DOHH2 (cell line): ENCODE data around the gene EPN3.

Experiments used
- H3F3A ChIP-seq: fragments of 200-600 bp; sonication (generic), shearing (Covaris generic); 2 replicates; pipeline ENCODE4 v1.6.0; 2016; ENCODE audit warnings: antibody characterized with exemption, mild to moderate bottlenecking; ENCODE audit not compliant: control insufficient read depth, insufficient read depth
- H3K27ac ChIP-seq: fragments of 200-600 bp; sonication (generic); 2 replicates; pipeline ENCODE4 v1.5.1; 2014; ENCODE audit warnings: low read depth, mild to moderate bottlenecking, low read length, moderate library complexity
- H3K27me3 ChIP-seq: fragments of 200-600 bp; sonication (generic); 2 replicates; pipeline ENCODE4 v1.6.1; 2014; ENCODE audit warnings: mild to moderate bottlenecking, low read length, mixed read lengths; ENCODE audit not compliant: control insufficient read depth
- H3K36me3 ChIP-seq: fragments of 200-600 bp; sonication (generic); 2 replicates; pipeline ENCODE4 v1.6.1; 2014; ENCODE audit warnings: mild to moderate bottlenecking, low read length, moderate library complexity, mixed read lengths; ENCODE audit not compliant: control insufficient read depth
- H3K4me1 ChIP-seq: fragments of 200-600 bp; sonication (generic); 2 replicates; pipeline ENCODE4 v1.6.1; 2014; ENCODE audit warnings: mild to moderate bottlenecking, low read length, mixed read lengths; ENCODE audit not compliant: control insufficient read depth
- H3K4me2 ChIP-seq: fragments of 200-600 bp; sonication (generic); 2 replicates; pipeline ENCODE4 v1.6.0; 2014; ENCODE audit warnings: mild to moderate bottlenecking, low read length, moderate library complexity
- H3K4me3 ChIP-seq: fragments of 200-600 bp; sonication (generic); 2 replicates; pipeline ENCODE4 v1.5.1; 2014; ENCODE audit warnings: mild to moderate bottlenecking, low read length, mixed read lengths
- H3K79me2 ChIP-seq: fragments of 200-600 bp; sonication (generic); 2 replicates; pipeline ENCODE4 v1.6.1; 2014; ENCODE audit warnings: mild to moderate bottlenecking, low read length, mixed read lengths; ENCODE audit not compliant: control insufficient read depth
- H3K9me2 ChIP-seq: fragments of 200-600 bp; sonication (generic); replicated peaks from 2 replicates; pipeline ENCODE4 v1.6.1; 2014; ENCODE audit warnings: mild to moderate bottlenecking, low read length, mixed read lengths; ENCODE audit not compliant: control insufficient read depth
- H3K9me3 ChIP-seq: fragments of 200-600 bp; sonication (generic); 2 replicates; pipeline ENCODE4 v1.6.1; 2014; ENCODE audit warnings: antibody characterized with exemption, low read length, mixed read lengths; ENCODE audit not compliant: control insufficient read depth, insufficient read depth
- H4K20me1 ChIP-seq: fragments of 200-600 bp; sonication (generic); 2 replicates; pipeline ENCODE4 v1.6.0; 2014; ENCODE audit warnings: low read depth, mild to moderate bottlenecking, antibody characterized with exemption, low read length, moderate library complexity; ENCODE audit not compliant: control insufficient read depth, insufficient read depth
- CTCF ChIP-seq: fragments of 200-600 bp; sonication (generic); IDR thresholded peaks from one replicate; pipeline ENCODE4 v1.5.1; 2014; ENCODE audit warnings: antibody characterized with exemption, mild to moderate bottlenecking, low read depth, low read length; ENCODE audit not compliant: poor library complexity, severe bottlenecking
- EZH2phosphoT487 ChIP-seq: fragments of 200-600 bp; sonication (generic); IDR thresholded peaks from 2 replicates; pipeline ENCODE4 v1.6.1; 2017; ENCODE audit warnings: borderline replicate concordance, mild to moderate bottlenecking, antibody characterized with exemption, low read length, moderate library complexity, mixed read lengths

EPN3 gene

GRCh38 chr17:50560185-50560824, 27.8 kb downstream of the EPN3 start, which contains the start of gene CACNA1G:
Gene CACNA1G (plus strand): TSS chr17:50560715. CDS start chr17:50561460, 745 bp downstream.
- Histone ChIP-seq H3K4me3 (peak within 1 kb of the TSS; percentile 21), H3K4me1 (peaks cover 11% of the 10 kb centered on the region), H3F3A (no peaks in the 10 kb centered on the region), H3K9me3 (no peaks in the 10 kb centered on the region), H3K79me2 (no peaks in the 10 kb centered on the region), H3K4me2 (peak within 1 kb of the TSS; percentile 52), H3K36me3 (no peaks in the 10 kb centered on the region), H3K27ac (no peak within 1 kb of the TSS), H4K20me1 (0 out of 2 replicates have a peak, but pooled peaks cover 4% of the 10 kb centered on the region), H3K27me3 (peaks cover 54% of the 10 kb centered on the region), H3K9me2 (no peaks in the 10 kb centered on the region)
- TF ChIP-seq EZH2phosphoT487, result no peak
- TF ChIP-seq CTCF, result no peak

DNA sequence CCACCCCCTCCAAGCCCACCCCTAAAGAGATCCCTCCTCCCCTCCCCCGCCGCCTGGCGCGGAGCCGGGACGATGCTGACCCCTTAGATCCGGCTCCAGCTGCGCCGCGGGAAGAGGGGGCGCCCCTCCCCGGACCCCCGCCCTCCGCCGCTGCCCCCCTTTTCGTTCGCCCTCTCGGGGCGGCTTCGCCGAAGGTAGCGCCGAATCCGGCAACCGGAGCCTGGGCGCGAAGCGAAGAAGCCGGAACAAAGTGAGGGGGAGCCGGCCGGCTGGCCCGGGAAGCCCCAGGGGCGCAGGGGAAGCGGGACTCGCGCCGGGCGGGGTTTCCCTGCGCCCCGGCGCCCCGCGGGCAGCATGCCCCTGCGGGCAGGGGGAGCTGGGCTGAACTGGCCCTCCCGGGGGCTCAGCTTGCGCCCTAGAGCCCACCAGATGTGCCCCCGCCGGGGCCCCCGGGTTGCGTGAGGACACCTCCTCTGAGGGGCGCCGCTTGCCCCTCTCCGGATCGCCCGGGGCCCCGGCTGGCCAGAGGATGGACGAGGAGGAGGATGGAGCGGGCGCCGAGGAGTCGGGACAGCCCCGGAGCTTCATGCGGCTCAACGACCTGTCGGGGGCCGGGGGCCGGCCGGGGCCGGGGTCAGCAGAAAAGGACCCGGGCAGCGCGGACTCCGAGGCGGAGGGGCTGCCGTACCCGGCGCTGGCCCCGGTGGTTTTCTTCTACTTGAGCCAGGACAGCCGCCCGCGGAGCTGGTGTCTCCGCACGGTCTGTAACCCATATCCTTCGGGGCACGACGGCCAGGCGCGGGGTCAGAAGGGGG, 28.6 kb downstream of the EPN3 start:
- Histone ChIP-seq H3K9me2 (no peaks in the 10 kb centered on the region), H3K27me3 (peaks cover 60% of the 10 kb centered on the region), H3K9me3 (no peaks in the 10 kb centered on the region), H4K20me1 (0 out of 2 replicates have a peak, but pooled peaks cover 4% of the 10 kb centered on the region), H3K79me2 (no peaks in the 10 kb centered on the region), H3K4me3 (peak overlapping the region; percentile 21), H3K27ac (no peak overlapping the region), H3K4me2 (peak overlapping the region; percentile 52), H3K36me3 (no peaks in the 10 kb centered on the region), H3F3A (no peaks in the 10 kb centered on the region), H3K4me1 (peaks cover 11% of the 10 kb centered on the region)
- TF ChIP-seq EZH2phosphoT487, result peak; percentile 92
- no peak for TF ChIP-seq CTCF

DNA sequence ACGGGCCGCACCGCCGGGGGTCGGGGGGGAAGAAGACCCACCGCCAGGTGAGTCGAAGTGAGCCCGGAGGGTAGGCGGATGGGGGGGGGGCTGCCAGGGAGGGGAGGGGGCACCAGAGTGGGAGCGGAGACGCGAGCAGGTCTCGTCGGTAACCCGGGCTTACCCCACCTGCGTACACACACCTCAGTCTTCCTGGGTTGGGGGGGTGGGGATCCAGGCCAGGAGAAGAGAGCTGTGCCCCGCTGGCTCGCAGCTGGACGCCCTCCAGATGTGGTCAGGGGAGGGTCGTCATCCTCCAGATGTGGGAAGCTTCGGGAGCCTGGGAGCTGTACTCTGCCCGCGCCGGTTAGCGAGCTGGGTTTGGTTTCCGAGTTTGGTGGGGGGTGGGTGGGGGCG, 29.2 kb downstream of the EPN3 start:
- Histone ChIP-seq H3K36me3 (no peaks in the 10 kb centered on the region), H4K20me1 (0 out of 2 replicates have a peak, but pooled peaks cover 4% of the 10 kb centered on the region), H3K9me3 (no peaks in the 10 kb centered on the region), H3K79me2 (no peaks in the 10 kb centered on the region), H3F3A (no peaks in the 10 kb centered on the region), H3K4me3 (no peak overlapping the region), H3K27me3 (peaks cover 61% of the 10 kb centered on the region), H3K27ac (no peak overlapping the region), H3K4me1 (peaks cover 11% of the 10 kb centered on the region), H3K9me2 (no peaks in the 10 kb centered on the region), H3K4me2 (no peak overlapping the region)
- no peak for TF ChIP-seq EZH2phosphoT487
- no peak for TF ChIP-seq CTCF
